ENCODE data around the gene ZNF511. TPM values are rescaled to one million over a fixed set of nuclear protein-coding genes. Genes with fewer than 3 reads are reported as not detected.

ZNF511 gene
- total RNA-seq, 1 experiment from 2014 or later, result 75.7 TPM

GRCh38 chr10:133350283-133350949, 41.7 kb downstream of the ZNF511 start:
- no peak overlapping the region for H3K4me3 ChIP-seq
- H3K36me3 ChIP-seq, result no peaks in the 10 kb centered on the region; the same call in 1 of the 2 replicates
- no peaks in the 10 kb centered on the region for H3K27me3 ChIP-seq
- DNase-seq, result no peak
- no peaks in the 10 kb centered on the region for H3K9me3 ChIP-seq

- peak; percentile 48 for DNase-seq
- Histone ChIP-seq H3K9me3 (no peaks in the 10 kb centered on the region), H3K4me3 (no peak overlapping the region), H3K36me3 (no peaks in the 10 kb centered on the region; the same call in none of the 2 replicates), H3K27me3 (no peaks in the 10 kb centered on the region)
These were observed 42.2 kb downstream of the ZNF511 start for GRCh38 chr10:133350950-133351329.

- Histone ChIP-seq H3K9me3 (no peaks in the 10 kb centered on the region), H3K36me3 (no peaks in the 10 kb centered on the region; the same call in none of the 2 replicates), H3K27me3 (no peaks in the 10 kb centered on the region), H3K4me3 (no peak overlapping the region)
- DNase-seq, result no peak
These were observed 42.9 kb downstream of the ZNF511 start for GRCh38 chr10:133351408-133352318.

GRCh38 chr10:133353202-133353959, 44.7 kb downstream of the ZNF511 start:
- Histone ChIP-seq H3K36me3 (no peaks in the 10 kb centered on the region; the same call in none of the 2 replicates), H3K4me3 (no peak overlapping the region), H3K27me3 (no peaks in the 10 kb centered on the region), H3K9me3 (no peaks in the 10 kb centered on the region)
- no peak for DNase-seq

GRCh38 chr10:133353988-133354605, 45.4 kb downstream of the ZNF511 start:
- H3K36me3 ChIP-seq, result no peaks in the 10 kb centered on the region; the same call in none of the 2 replicates
- no peaks in the 10 kb centered on the region for H3K27me3 ChIP-seq
- no peak overlapping the region for H3K4me3 ChIP-seq
- no peaks in the 10 kb centered on the region for H3K9me3 ChIP-seq
- no peak for DNase-seq

- DNase-seq, result no peak
- H3K36me3 ChIP-seq, result no peaks in the 10 kb centered on the region; the same call in none of the 2 replicates
- no peak overlapping the region for H3K4me3 ChIP-seq
- H3K27me3 ChIP-seq, result no peaks in the 10 kb centered on the region
- H3K9me3 ChIP-seq, result no peaks in the 10 kb centered on the region
These were observed 46.0 kb downstream of the ZNF511 start for GRCh38 chr10:133354672-133355240.

- Histone ChIP-seq H3K27me3 (no peaks in the 10 kb centered on the region), H3K9me3 (no peaks in the 10 kb centered on the region), H3K4me3 (no peak overlapping the region), H3K36me3 (no peaks in the 10 kb centered on the region; the same call in none of the 2 replicates)
- DNase-seq, result no peak
These were observed 46.6 kb downstream of the ZNF511 start for GRCh38 chr10:133355266-133355665.

GRCh38 chr10:133355991-133356390, 47.3 kb downstream of the ZNF511 start:
- H3K4me3 ChIP-seq, result no peak overlapping the region
- no peaks in the 10 kb centered on the region; the same call in none of the 2 replicates for H3K36me3 ChIP-seq
- no peaks in the 10 kb centered on the region for H3K9me3 ChIP-seq
- H3K27me3 ChIP-seq, result no peaks in the 10 kb centered on the region
- DNase-seq, result no peak

GRCh38 chr10:133356549-133357284, 48.0 kb downstream of the ZNF511 start:
- Histone ChIP-seq H3K27me3 (no peaks in the 10 kb centered on the region), H3K4me3 (peak overlapping the region; percentile 53), H3K9me3 (no peaks in the 10 kb centered on the region), H3K36me3 (peaks cover under 1% of the 10 kb centered on the region)
- no peak for DNase-seq

GRCh38 chr10:133357285-133358161, 48.8 kb downstream of the ZNF511 start, which contains the start of gene FUOM:
Gene FUOM, minus strand, starts transcription at chr10:133358019. Its CDS starts 12 bp downstream, at chr10:133358007.
- peak within 1 kb of the TSS; percentile 53 for H3K4me3 ChIP-seq
- H3K36me3 ChIP-seq, result peaks cover 5% of the 10 kb centered on the region
- H3K27me3 ChIP-seq, result no peaks in the 10 kb centered on the region
- no peaks in the 10 kb centered on the region for H3K9me3 ChIP-seq
- peak; percentile 79 for DNase-seq

- DNase-seq, result no peak
These were observed 49.6 kb downstream of the ZNF511 start for GRCh38 chr10:133358162-133358924.

GRCh38 chr10:133358925-133359310, 50.2 kb downstream of the ZNF511 start:
- H3K27me3 ChIP-seq, result no peaks in the 10 kb centered on the region
- DNase-seq, result no peak
- no peaks in the 10 kb centered on the region for H3K9me3 ChIP-seq
- H3K36me3 ChIP-seq, result peaks cover 6% of the 10 kb centered on the region
- H3K4me3 ChIP-seq, result no peak overlapping the region

More at GRCh38 chr10:133358162-133358924, 49.6 kb downstream of the ZNF511 start:
- Histone ChIP-seq H3K9me3 (no peaks in the 10 kb centered on the region), H3K4me3 (no peak overlapping the region), H3K36me3 (peaks cover 5% of the 10 kb centered on the region), H3K27me3 (no peaks in the 10 kb centered on the region)

- Histone ChIP-seq H3K36me3 (peaks cover 10% of the 10 kb centered on the region), H3K9me3 (no peaks in the 10 kb centered on the region), H3K27me3 (no peaks in the 10 kb centered on the region), H3K4me3 (no peak overlapping the region)
- DNase-seq, result no peak
These were observed 50.8 kb downstream of the ZNF511 start for GRCh38 chr10:133359554-133359971.

Measured in MG63 (cell line).